Dendritic cell treated with granulocyte-macrophage colony-stimulating factor and Interleukin-4, amounts not matched to agents 40 ng/mL and 50 ng/mL, for 4 days (primary cell): Measurements from ENCODE around the gene GBE1.

ENCODE experiments used
- H3K27ac Mint-ChIP-seq: one replicate; pipeline ENCODE4 v1.8.0; 2022; ENCODE audit warnings: mild to moderate bottlenecking, mixed read lengths
- H3K27me3 Mint-ChIP-seq: one replicate; pipeline ENCODE4 v1.8.0; 2022; ENCODE audit warnings: mild to moderate bottlenecking, mixed read lengths
- H3K36me3 Mint-ChIP-seq: one replicate; pipeline ENCODE4 v1.8.0; 2022; ENCODE audit warnings: low read depth, mixed read lengths
- H3K4me1 Mint-ChIP-seq: one replicate; pipeline ENCODE4 v1.8.0; 2022; ENCODE audit warnings: low read depth, mixed read lengths
- H3K4me3 Mint-ChIP-seq: one replicate; pipeline ENCODE4 v1.8.0; 2022; ENCODE audit warnings: mild to moderate bottlenecking, moderate library complexity, mixed read lengths
- H3K9me3 Mint-ChIP-seq: one replicate; pipeline ENCODE4 v1.8.0; 2022; ENCODE audit warnings: mixed read lengths
- intact Hi-C: fragments of 100-400 bp; cut with micrococcal nuclease; formaldehyde crosslinking; loops from one replicate; pipeline ENCODE4 v1.15.0; 2022

Gene GBE1

GRCh38 chr3:81743096-81744025 lies 18.1 kb downstream of the GBE1 start:
- peaks cover 8% of the 10 kb centered on the region for H3K36me3 Mint-ChIP-seq
- H3K27ac Mint-ChIP-seq: peak overlapping the region; percentile 28
- intact Hi-C loops: no loop called here
- H3K4me1 Mint-ChIP-seq: peaks cover 16% of the 10 kb centered on the region
- H3K4me3 Mint-ChIP-seq: no peak overlapping the region
- H3K9me3 Mint-ChIP-seq: no peaks in the 10 kb centered on the region
- H3K27me3 Mint-ChIP-seq: no peaks in the 10 kb centered on the region

- intact Hi-C loops: no loop called here
- peaks cover 4% of the 10 kb centered on the region for H3K36me3 Mint-ChIP-seq
- no peaks in the 10 kb centered on the region for H3K27me3 Mint-ChIP-seq
Observed at GRCh38 chr3:81742581-81742980, 18.9 kb downstream of the GBE1 start.

GRCh38 chr3:81741216-81741615 lies 20.2 kb downstream of the GBE1 start:
- H3K4me1 Mint-ChIP-seq: peaks cover 16% of the 10 kb centered on the region
- H3K9me3 Mint-ChIP-seq: no peaks in the 10 kb centered on the region
- intact Hi-C loops: no loop called here
- H3K4me3 Mint-ChIP-seq: no peak overlapping the region
- H3K27ac Mint-ChIP-seq: no peak overlapping the region
- no peaks in the 10 kb centered on the region for H3K27me3 Mint-ChIP-seq
- no peaks in the 10 kb centered on the region for H3K36me3 Mint-ChIP-seq

More at GRCh38 chr3:81742581-81742980, 18.9 kb downstream of the GBE1 start:
- H3K9me3 Mint-ChIP-seq: no peaks in the 10 kb centered on the region
- H3K4me1 Mint-ChIP-seq: peaks cover 16% of the 10 kb centered on the region
- H3K27ac Mint-ChIP-seq: no peak overlapping the region
- no peak overlapping the region for H3K4me3 Mint-ChIP-seq

- intact Hi-C loops: no loop called here
- Mint-ChIP-seq H3K4me3 (no peak overlapping the region), H3K27ac (no peak overlapping the region), H3K9me3 (no peaks in the 10 kb centered on the region), H3K36me3 (no peaks in the 10 kb centered on the region), H3K4me1 (peaks cover 16% of the 10 kb centered on the region), H3K27me3 (no peaks in the 10 kb centered on the region)
Observed at GRCh38 chr3:81740731-81741130, 20.7 kb downstream of the GBE1 start.

- H3K36me3 Mint-ChIP-seq: peaks cover 6% of the 10 kb centered on the region
- H3K27ac Mint-ChIP-seq: no peak overlapping the region
- intact Hi-C loops: no loop called here
- peaks cover 6% of the 10 kb centered on the region for H3K4me1 Mint-ChIP-seq
- H3K27me3 Mint-ChIP-seq: no peaks in the 10 kb centered on the region
- H3K4me3 Mint-ChIP-seq: no peak overlapping the region
- peaks cover 9% of the 10 kb centered on the region for H3K9me3 Mint-ChIP-seq
Observed at GRCh38 chr3:81735334-81735733, 26.1 kb downstream of the GBE1 start.

- peaks cover 6% of the 10 kb centered on the region for H3K36me3 Mint-ChIP-seq
- no peaks in the 10 kb centered on the region for H3K27me3 Mint-ChIP-seq
- intact Hi-C loops: no loop called here
- peaks cover 9% of the 10 kb centered on the region for H3K9me3 Mint-ChIP-seq
- H3K27ac Mint-ChIP-seq: no peak overlapping the region
- peaks cover 6% of the 10 kb centered on the region for H3K4me1 Mint-ChIP-seq
- H3K4me3 Mint-ChIP-seq: no peak overlapping the region
Observed at GRCh38 chr3:81734742-81735141, 26.7 kb downstream of the GBE1 start.

DNA sequence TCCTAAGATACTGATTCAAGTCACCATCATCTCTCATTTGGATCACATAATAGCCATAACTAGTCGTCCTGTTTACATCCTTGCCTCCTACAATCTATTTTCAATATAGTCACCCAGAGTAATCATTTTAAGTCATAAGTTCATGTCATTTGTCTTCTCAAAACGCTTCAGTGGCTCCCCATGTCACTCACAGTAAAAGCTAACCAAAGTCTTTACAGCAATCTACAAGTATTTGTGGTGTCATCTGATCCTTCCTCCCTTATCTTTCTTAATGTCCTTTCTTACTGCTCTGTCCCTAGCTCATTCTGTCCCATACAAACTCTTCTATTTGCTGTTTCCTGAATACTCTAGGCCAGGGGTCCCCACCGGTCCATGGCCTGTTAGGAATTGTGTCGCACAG lies 28.8 kb downstream of the GBE1 start:
- H3K27me3 Mint-ChIP-seq: no peaks in the 10 kb centered on the region
- intact Hi-C loops: no loop called here
- peaks cover 9% of the 10 kb centered on the region for H3K9me3 Mint-ChIP-seq
- no peak overlapping the region for H3K27ac Mint-ChIP-seq
- H3K4me3 Mint-ChIP-seq: no peak overlapping the region
- peaks cover 6% of the 10 kb centered on the region for H3K36me3 Mint-ChIP-seq
- H3K4me1 Mint-ChIP-seq: peaks cover 6% of the 10 kb centered on the region

GRCh38 chr3:81728766-81729544 lies 32.5 kb downstream of the GBE1 start:
- Mint-ChIP-seq H3K36me3 (peaks cover 6% of the 10 kb centered on the region), H3K4me1 (peaks cover 6% of the 10 kb centered on the region), H3K9me3 (peaks cover 9% of the 10 kb centered on the region), H3K4me3 (no peak overlapping the region), H3K27ac (no peak overlapping the region), H3K27me3 (no peaks in the 10 kb centered on the region)
- intact Hi-C loops: no loop called here

GRCh38 chr3:81726735-81727134 lies 34.7 kb downstream of the GBE1 start:
- intact Hi-C loops: no loop called here
- Mint-ChIP-seq H3K4me3 (no peak overlapping the region), H3K36me3 (peaks cover 5% of the 10 kb centered on the region)

GRCh38 chr3:81726132-81726531 lies 35.3 kb downstream of the GBE1 start:
- H3K27me3 Mint-ChIP-seq: no peaks in the 10 kb centered on the region
- H3K4me1 Mint-ChIP-seq: peaks cover 7% of the 10 kb centered on the region
- intact Hi-C loops: no loop called here
- no peak overlapping the region for H3K4me3 Mint-ChIP-seq
- H3K27ac Mint-ChIP-seq: no peak overlapping the region
- H3K36me3 Mint-ChIP-seq: no peaks in the 10 kb centered on the region
- H3K9me3 Mint-ChIP-seq: peaks cover under 1% of the 10 kb centered on the region

More at GRCh38 chr3:81726735-81727134, 34.7 kb downstream of the GBE1 start:
- Mint-ChIP-seq H3K4me1 (peaks cover 12% of the 10 kb centered on the region), H3K27ac (no peak overlapping the region), H3K27me3 (no peaks in the 10 kb centered on the region), H3K9me3 (peaks cover 6% of the 10 kb centered on the region)

DNA sequence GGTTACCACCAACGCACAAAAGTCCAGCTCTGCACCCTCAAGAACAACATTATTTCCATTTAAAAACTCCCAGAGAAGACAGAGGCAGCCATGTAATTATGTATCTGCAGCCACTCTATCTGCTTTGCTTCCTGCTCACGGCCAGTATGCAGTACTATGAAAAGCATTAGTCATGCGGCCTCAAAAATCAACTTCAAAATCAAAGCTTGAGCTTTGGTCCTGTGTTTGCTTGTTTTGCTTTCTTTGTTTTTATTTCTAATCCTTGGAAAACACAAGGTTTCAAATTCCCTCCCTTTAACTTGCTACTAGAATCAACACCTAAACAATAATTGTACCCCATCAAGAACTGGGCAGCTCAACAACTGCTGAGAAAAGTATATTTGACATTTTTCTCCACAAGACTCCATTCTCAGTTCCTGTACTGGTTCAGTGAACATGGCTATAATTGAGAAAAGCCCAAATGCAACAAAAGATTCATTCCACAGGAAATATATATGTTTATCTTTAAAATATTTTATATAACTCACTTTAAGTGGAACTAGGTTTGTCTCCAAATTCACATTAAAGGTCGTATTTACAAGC lies 37.6 kb downstream of the GBE1 start:
- Mint-ChIP-seq H3K9me3 (no peaks in the 10 kb centered on the region), H3K4me3 (no peak overlapping the region), H3K36me3 (no peaks in the 10 kb centered on the region), H3K27ac (no peak overlapping the region), H3K27me3 (no peaks in the 10 kb centered on the region), H3K4me1 (peaks cover 7% of the 10 kb centered on the region)
- intact Hi-C loops: no loop called here

GRCh38 chr3:81718311-81718710 lies 43.1 kb downstream of the GBE1 start:
- intact Hi-C loops: no loop called here

GRCh38 chr3:81716870-81717509 lies 44.5 kb downstream of the GBE1 start:
- no peaks in the 10 kb centered on the region for H3K27me3 Mint-ChIP-seq
- no peaks in the 10 kb centered on the region for H3K36me3 Mint-ChIP-seq
- H3K4me1 Mint-ChIP-seq: no peaks in the 10 kb centered on the region
- intact Hi-C loops: no loop called here
- H3K4me3 Mint-ChIP-seq: no peak overlapping the region
- H3K9me3 Mint-ChIP-seq: no peaks in the 10 kb centered on the region
- H3K27ac Mint-ChIP-seq: no peak overlapping the region

More at GRCh38 chr3:81718311-81718710, 43.1 kb downstream of the GBE1 start:
- Mint-ChIP-seq H3K9me3 (no peaks in the 10 kb centered on the region), H3K4me3 (no peak overlapping the region), H3K27me3 (no peaks in the 10 kb centered on the region), H3K36me3 (no peaks in the 10 kb centered on the region), H3K27ac (no peak overlapping the region), H3K4me1 (peaks cover under 1% of the 10 kb centered on the region)
